Retinal pigment epithelial cell (primary cell): ENCODE data around the gene HSD11B1.
A peak's percentile ranks its signal among the peaks of the same experiment; 100 is the strongest.

Experiments
- DNase-seq: peaks from one replicate; pipeline ENCODE4 v3.0.0-alpha.2; 2010; ENCODE audit warnings: low read depth
- H3K4me3 ChIP-seq: 2 replicates; pipeline ENCODE4 v1.5.1; 2011; ENCODE audit warnings: mild to moderate bottlenecking, low read length, control low read depth, moderate library complexity
- TF ChIP-seq, protein P1 (sequence below): conservative IDR thresholded peaks from 2 replicates; pipeline ENCODE4 v1.5.1; 2011; ENCODE audit warnings: low read depth, low read length, control low read depth, inconsistent platforms

HSD11B1 gene

DNA sequence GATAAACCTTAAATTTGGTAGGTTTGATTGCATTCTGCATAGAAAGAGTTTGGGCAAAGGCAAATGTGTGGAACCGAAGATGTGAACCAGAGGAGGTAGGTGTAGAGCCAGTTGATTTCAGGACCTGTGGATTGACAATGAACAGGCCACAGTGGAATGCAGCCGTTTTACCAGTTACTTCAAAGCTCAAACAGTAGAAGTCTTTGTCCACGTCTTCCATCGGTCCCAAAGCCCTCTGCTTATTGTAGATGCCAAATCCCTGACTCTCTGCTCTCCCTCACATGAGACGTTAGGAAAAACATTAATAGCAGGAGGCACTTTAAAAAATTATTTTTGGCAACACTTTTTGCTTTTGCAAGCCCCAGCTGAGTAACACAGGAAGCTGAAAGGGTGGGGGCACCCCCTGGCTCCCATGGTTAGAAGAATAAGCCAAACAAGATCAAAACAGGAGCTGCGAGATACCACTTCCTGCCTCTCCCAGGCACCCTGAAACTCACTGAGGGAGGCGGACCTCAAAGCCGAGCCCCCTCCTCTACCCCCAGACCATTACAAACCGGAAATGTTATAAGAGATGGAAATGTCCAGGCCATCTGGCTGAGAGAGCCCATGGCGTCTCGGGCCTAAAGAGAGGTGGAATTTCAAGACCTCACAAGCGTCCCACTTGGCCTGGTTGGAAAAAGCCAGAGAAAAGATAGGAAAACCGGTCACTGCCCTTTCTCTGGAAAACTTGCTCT is 64.7 kb downstream of the HSD11B1 start:
- TF ChIP-seq, protein P1, sequence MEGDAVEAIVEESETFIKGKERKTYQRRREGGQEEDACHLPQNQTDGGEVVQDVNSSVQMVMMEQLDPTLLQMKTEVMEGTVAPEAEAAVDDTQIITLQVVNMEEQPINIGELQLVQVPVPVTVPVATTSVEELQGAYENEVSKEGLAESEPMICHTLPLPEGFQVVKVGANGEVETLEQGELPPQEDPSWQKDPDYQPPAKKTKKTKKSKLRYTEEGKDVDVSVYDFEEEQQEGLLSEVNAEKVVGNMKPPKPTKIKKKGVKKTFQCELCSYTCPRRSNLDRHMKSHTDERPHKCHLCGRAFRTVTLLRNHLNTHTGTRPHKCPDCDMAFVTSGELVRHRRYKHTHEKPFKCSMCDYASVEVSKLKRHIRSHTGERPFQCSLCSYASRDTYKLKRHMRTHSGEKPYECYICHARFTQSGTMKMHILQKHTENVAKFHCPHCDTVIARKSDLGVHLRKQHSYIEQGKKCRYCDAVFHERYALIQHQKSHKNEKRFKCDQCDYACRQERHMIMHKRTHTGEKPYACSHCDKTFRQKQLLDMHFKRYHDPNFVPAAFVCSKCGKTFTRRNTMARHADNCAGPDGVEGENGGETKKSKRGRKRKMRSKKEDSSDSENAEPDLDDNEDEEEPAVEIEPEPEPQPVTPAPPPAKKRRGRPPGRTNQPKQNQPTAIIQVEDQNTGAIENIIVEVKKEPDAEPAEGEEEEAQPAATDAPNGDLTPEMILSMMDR, result no peak
- H3K4me3 ChIP-seq, result no peak overlapping the region
- peak; percentile 22 for DNase-seq

DNA sequence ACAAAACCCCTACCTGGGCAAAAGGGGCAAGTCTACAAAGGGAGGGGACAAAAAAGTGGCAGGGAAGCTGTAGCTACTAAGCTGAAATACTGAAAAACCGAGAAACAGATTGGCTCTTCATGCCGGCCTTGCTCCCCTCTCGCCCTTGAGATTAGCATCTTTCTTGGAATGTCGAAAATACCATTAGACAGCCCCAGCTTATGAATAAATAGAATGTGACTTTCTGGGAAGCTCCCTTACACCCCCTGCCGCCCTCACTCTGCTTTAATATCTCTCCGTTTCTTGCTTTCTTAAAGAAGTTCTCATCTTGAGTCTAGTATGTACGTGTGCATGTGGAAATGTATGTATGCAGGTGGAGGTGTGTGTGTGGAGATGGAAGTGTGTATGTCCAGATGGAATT is 65.3 kb downstream of the HSD11B1 start:
- DNase-seq, result no peak
- TF ChIP-seq, protein P1, result no peak
- H3K4me3 ChIP-seq, result no peak overlapping the region

DNA sequence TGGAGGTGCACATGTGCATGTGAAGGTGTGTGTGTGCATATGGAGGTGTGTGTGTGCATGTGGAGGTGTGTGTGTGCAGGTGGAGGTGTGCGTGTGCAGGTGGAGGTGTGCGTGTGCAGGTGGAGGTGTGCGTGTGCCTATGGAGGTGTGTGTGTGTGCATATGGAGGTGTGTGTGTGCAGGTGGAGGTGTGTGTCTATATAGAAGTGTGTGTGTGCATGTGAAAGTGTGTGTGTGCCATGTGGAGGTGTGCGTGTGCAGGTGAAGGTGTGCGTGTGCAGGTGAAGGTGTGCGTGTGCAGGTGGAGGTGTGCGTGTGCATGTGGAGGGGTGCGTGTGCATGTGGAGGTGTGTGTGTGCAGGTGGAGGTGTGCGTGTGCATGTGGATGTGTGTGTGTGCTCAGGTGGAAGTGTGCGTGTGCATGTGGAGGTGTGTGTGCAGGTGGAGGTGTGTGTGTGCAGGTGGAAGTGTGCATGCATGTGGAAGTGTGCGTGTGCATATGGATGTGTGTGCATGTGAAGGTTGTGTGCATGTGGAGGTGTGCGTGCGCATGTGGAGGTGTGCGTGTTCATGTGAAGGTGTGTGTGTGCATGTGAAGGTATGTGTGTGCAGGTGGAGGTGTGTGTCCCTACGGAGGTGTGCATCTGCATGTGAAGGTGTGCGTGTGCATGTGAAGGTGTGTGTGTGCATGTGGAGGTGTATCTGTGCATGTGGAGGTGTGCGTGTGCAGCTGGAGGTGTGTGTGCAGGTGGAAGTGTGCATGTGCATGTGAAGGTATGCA is 66.2 kb downstream of the HSD11B1 start:
- no peak for DNase-seq
- TF ChIP-seq, protein P1, result no peak
- H3K4me3 ChIP-seq, result no peak overlapping the region

DNA sequence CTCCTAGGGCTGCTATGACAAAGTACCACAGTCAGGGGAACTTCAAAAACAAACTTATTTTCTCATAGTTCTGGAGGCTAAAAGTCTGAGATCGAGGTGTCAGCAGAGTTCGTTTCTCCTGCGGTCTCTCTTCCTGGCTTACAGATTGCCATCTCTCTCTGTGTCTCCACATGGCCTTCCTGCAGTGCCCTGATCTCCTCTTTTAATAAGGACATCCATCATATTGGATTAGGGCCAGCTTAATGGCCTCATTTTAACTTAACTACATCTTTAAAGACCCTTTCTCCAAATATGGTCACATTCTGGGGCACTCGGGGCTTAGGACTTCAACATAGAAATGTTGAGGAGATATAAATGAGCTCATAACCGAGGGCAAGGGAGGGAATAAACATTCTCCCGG is 67.5 kb downstream of the HSD11B1 start:
- TF ChIP-seq, protein P1, result no peak
- no peak for DNase-seq
- no peak overlapping the region for H3K4me3 ChIP-seq

DNA sequence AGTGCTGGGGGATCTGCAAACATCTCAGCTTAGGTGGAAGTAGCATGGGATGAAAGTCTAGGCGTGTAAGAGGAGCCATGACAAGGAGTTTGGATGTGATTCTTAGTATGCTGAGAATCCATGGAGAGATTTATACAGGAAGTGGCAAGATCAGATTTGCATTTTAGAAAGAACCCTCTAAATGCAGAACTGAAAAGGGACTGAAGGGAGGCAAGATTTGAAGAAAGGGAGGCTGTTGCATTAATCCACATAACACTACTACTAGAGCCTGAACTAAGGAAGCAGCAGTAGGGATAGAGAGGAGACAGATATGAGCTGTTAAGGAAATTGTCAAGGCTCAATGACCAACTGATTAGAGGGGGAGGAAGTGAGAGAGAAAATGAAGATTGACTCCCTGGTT is 69.9 kb downstream of the HSD11B1 start:
- DNase-seq, result no peak
- no peak overlapping the region for H3K4me3 ChIP-seq
- TF ChIP-seq, protein P1, result no peak

DNA sequence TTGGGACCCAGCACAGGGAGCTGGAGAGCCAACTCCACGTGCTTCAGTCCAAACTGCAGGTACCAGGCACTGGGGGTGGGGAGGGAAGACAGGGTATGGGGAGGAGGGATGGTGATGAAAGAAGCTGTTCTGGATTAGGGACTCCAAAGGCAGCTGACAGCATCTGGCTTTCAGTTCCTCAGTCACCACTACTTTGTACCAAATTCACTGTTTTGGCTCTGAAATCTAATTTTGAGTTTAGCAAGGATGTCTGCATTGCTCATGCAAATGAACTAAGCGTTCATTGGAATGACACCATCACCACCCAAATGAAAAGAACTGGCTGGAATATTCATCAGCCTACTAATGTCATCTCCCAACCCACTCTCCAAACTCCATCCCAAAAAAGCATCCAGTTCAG is 71.0 kb downstream of the HSD11B1 start:
- no peak for DNase-seq
- H3K4me3 ChIP-seq, result no peak overlapping the region

More for the DNA sequence above, 71.0 kb downstream of the HSD11B1 start:
- TF ChIP-seq, protein P1, result no peak
